Measurements from ENCODE around the gene TMEFF1.

The TMEFF1 gene

DNA sequence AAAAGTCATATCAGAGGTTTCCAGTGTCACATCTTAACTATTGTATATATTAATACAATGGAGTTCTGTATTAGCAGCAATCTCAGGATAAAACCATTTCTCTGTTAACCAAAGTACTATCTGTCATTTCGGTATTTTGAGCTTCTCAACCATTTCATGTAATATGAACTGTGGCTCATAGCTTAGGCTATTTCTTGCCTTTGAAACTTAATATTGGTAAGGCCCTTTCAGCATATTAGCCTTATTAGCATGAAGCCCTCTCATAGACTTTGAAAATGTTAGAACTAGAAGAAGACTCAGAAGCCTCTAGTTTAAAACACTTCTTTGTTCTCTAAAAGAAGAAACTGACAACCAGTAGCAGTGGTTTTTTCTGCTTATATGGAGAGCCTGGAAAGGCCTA lies 105.7 kb downstream of the TMEFF1 start:
- no peak for DNase-seq

DNA sequence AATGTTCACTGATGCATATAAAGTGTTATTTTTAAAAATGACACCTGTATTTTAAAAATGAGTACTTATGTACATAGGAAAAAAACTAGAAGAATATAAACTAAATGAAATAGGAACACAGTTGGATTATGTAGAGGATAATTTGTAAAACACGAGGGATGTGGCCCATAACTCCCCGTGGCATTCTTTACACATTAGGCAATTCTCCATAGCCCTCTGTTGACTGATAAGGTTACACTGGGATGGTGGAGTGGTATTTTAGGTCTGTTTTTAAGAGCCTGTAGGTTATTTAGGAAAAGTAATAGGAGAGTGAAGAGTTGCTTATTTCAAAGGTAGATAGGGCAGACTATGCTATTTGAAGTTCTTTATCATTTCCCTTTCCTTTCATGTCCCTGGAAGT lies 106.7 kb downstream of the TMEFF1 start:
- DNase-seq = peak; percentile 74

- peak; percentile 25 for DNase-seq
Observed at GRCh38 chr9:100580257-100580656, 107.3 kb downstream of the TMEFF1 start.

- no peak for DNase-seq
Observed at GRCh38 chr9:100581081-100581480, 108.1 kb downstream of the TMEFF1 start.

DNA sequence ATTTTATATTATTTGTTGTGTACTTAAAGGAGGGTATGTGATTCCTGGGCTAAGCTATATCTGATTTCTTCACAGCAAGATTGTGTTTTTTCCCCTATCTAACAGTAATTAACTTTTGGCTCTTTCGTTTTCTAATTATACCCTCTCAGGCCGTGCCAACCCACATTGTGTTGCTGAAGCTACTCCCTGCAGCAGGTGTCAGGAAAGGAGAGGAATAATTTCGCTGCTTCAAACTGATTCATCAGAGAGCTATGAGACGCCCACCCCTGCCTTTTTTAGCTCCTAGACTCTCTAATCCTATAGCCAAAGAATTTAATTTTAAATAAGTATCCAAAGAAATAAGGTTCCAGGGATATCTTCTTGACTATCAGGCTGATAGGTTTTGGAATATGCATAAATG lies 108.7 kb downstream of the TMEFF1 start:
- DNase-seq = peak; percentile 24

GRCh38 chr9:100583014-100583802 lies 110.3 kb downstream of the TMEFF1 start:
- no peak for DNase-seq

DNA sequence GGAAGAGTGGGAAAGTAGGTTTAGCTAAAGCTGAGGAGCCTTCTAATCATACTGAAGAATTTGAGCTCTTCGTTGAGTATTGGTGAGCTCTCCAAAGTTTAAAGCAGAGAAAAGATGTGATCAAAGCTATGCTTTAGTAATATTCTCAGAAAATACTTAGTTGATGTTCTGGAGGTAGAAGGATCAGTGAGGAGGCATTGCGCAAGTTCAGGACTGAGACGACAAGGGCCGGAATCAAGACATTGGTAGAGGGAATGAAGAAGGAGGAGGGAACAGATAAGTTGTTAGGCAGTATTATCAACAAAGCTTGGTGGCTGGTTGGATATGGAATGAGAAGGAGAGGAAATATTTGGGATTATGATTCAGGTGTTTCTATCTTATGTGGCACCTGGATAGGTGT lies 112.0 kb downstream of the TMEFF1 start:
- DNase-seq = no peak

- no peak for DNase-seq
Observed at GRCh38 chr9:100586093-100586492, 113.1 kb downstream of the TMEFF1 start.

DNA sequence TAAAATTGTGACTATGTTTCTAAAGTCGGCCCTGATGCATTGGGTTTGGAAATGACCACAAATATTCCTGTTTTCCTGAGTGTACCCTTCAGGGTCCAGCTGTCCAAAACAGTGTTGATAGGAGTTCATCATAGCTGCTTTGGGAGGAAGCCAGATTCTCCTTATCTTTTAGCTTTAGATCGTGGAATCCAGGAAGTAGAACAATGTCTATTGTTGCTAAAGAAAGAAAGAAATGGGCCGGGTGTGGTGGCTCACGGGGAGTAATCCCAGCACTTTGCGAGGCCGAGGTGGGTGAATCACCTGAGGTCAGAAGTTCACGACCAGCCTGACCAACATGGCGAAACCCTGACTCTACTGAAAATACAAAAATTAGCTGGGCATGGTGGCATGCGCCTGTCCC lies 114.4 kb downstream of the TMEFF1 start:
- DNase-seq = peak; percentile 87

GRCh38 chr9:100589582-100589981 lies 116.6 kb downstream of the TMEFF1 start:
- peak; percentile 60 for DNase-seq

DNA sequence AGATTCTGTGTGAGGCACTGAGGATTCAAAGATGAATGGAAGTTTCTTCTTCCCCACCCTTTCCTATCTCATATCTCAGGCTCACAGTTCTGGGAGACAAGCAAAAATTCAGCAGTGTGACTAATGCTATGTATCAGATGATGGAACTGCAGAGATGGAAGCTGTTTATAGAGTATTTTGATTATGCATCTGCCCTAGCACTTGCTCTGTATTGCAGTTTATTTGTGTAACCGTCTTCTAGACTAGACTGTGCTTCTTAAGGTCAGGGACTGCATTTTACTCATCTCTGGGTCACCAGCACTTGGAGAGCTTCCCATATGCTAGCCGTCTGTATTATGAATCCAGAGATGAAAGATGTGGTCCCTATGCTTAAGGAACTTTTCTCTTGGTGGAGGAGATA lies 117.5 kb downstream of the TMEFF1 start:
- peak; percentile 66 for DNase-seq

DNA sequence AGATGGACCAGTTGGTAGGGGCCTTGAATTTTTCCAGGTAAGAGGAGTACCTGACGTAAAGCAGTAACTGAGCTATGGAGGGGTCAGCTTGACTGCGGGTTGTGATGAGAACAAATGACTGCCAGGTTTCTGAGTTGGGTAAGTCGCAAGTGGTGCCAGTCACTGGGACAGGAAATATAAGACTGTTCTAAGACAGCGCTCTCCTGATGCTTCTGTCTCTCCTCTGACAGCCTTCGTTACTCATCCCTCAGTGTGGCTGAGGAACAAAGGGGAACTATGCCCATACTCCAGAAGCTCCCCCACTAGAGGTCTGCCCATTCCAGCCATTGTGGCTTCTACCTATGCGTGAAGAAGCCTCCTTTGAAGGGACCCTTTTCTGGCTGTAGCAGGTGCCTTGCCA lies 118.2 kb downstream of the TMEFF1 start:
- no peak for DNase-seq

- DNase-seq = no peak
Observed at GRCh38 chr9:100591639-100592412, 118.9 kb downstream of the TMEFF1 start.

DNA sequence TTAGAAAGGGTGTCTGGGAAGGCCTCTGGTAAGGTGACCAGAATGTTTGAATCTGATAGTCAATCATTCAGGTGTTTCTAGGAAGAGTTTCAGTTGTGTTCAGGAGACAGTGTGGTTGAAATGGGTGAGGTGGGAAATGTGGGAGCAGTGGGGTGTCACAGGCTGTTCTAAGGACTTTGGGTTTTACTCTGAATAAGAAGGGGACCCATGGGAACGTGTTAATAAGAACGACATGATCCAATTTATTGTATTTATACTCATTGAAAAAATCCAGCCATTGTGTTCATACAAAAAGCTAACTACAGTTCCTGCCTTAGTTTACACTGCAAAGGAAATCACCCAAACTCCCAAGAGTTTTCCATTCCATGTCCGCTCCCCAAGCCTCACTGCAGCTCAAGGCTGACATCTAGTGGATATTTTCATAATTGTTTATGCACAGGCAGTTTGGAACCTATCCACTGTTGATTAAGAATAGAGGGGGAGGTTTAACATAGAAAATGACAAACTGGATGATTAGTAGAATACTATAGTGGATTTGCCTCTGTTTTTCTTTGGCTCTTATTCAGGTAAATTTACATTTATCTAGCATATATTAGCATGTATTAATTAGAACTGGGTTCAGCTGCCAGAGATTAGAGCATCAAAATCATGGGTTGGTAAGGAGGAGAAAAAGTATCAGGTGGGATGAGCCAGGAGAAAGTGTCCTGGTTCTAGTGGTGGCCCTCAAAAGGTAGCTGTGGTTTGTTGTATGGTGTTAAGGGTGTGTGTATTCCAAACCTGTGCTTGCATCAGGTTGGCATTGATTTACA lies 122.6 kb downstream of the TMEFF1 start:
- peak; percentile 44 for DNase-seq

DNA sequence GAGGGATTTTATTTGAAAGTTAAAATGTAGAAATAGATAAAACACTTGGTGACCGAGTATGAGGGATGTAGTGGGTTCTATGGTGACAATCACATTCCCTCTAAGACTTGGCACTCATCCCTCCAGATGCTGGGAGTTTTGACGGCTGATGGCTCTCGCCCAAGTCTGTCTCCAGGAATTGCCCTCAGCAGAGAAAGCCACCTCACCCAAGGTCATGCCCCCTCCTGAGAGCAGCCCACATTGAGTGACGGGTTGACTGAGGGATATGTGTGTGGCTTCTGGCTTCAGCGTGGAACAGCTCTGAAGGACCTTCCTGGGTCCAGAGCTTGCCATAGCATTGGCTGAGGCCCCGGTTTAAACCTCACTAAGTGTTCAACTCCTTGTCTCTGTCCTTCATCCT lies 124.3 kb downstream of the TMEFF1 start:
- no peak for DNase-seq

DNA sequence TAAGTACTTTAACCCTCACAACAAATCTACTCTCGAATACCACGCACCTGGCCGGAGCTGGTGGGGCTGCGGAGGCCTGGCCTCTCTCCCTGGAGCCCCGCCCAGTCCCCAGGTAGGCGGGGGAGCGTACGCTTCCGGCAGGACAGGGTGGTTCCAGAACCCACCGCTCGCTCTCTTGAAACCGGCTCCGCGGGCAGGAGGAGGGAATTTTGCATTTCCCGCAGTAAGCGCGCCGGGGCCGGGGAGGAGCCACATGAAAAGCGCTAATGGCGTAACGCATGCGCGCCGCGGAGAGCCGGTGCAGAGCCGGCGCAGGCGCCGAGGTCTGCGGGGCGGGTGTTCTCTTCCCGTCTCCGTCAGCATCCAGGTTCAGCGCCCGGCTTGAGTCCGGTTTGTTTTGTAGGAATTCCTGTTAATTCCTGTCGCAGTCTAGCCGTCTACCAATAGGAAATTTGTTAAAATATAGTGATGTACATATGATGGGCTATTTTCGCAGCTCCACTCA lies 125.7 kb downstream of the TMEFF1 start:
- DNase-seq = peak; percentile 70

DNA sequence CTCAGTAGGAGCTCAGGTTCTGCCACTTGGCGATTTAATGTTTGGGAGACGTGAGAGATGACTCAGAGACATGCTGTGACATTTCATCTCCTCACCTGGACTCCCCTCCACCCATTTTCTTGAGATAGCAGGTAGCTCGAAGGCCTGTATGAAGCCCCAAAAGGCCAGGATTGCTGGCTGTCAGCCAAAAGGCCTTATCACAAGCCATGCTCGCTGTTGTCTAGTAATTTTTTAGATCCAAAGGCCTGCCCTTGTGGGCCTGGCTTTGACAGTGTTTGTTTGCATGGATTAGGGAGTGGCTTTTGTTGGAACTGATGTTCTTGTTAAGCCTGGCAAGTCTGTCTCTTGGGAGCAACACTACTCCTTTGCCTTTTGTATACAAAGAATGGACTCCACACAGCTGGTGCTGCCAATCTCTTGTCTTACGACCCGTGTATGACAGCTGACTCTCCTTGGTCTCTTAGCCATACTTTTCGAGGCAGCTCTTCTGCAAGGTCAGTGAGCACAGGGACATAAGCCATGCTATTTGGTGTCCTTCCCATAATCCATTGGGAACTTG lies 127.7 kb downstream of the TMEFF1 start:
- DNase-seq = no peak

- DNase-seq = peak; percentile 57
Observed at GRCh38 chr9:100601216-100601615, 128.3 kb downstream of the TMEFF1 start.

GRCh38 chr9:100602342-100602801 lies 129.4 kb downstream of the TMEFF1 start:
- DNase-seq = peak; percentile 42

DNA sequence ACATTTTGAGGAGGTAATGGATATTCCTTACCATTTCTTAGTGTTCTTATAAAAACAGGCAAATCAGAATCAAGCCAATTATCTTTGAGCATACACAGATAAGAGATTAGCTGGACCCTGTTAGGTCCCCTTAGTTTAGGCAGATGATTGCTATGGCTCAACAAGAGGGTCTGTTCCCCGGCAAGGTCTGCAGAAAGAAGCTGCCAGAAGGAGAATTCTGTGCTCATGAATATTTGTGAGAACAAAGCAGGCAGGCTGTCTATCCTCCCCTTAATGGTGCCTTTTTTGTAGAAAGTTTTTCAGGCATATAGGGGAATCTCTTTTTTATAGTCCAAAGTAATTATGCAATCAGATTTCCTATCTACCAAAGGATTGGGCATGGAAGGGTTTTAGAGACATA lies 132.5 kb downstream of the TMEFF1 start:
- DNase-seq = no peak

GRCh38 chr9:100619194-100619593 lies 146.2 kb downstream of the TMEFF1 start:
- no peak for DNase-seq

DNA sequence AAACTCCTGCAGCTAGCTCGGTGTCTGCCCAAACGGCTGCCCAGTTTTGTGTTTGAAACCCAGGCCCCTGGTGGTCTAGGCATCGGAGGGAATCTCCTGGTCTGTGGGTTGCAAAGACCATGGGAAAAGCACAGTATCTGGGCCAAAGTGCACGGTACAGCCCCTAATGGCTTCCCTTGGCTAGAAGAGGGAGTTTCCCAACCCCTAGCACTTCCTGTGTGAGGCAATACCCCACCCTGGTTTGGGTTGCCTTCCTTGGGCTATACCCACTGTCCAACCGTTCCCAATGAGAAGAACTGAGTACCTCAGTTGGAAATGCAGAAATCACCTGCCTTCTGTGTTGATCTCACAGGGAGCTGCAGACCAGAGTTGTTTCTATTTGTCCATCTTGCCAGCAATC lies 146.7 kb downstream of the TMEFF1 start:
- no peak for DNase-seq

- DNase-seq = no peak
Observed at GRCh38 chr9:100623969-100624368, 151.0 kb downstream of the TMEFF1 start.
